GM23248 (cell line): Measurements from ENCODE around the gene NEK2. TPM values are rescaled to one million over a fixed set of nuclear protein-coding genes. Genes with fewer than 3 reads are reported as not detected.
A peak's percentile ranks its signal among the peaks of the same experiment; 100 is the strongest.

Experiments
- DNase-seq: peaks from one replicate; pipeline ENCODE4 v3.0.0-alpha.2; 2015
- H2AFZ ChIP-seq: fragments of 200-600 bp; sonication (generic); 2 replicates; pipeline ENCODE4 v1.6.1; 2016; ENCODE audit warnings: antibody characterized with exemption
- H3F3A ChIP-seq: fragments of 200-600 bp; sonication (generic); 2 replicates; pipeline ENCODE4 v1.6.1; 2016; ENCODE audit warnings: mild to moderate bottlenecking, antibody characterized with exemption, mixed run types; ENCODE audit not compliant: insufficient read depth
- H3K27ac ChIP-seq: fragments of 200-600 bp; sonication (generic); 2 replicates; pipeline ENCODE4 v1.5.1; 2016; ENCODE audit warnings: mild to moderate bottlenecking
- H3K27me3 ChIP-seq: fragments of 200-600 bp; sonication (generic); replicated peaks from 2 replicates; pipeline ENCODE4 v1.6.1; 2016; ENCODE audit warnings: mild to moderate bottlenecking; ENCODE audit not compliant: insufficient read depth
- H3K36me3 ChIP-seq: fragments of 200-600 bp; sonication (generic); 2 replicates; pipeline ENCODE4 v1.6.1; 2016; ENCODE audit warnings: low read depth, mild to moderate bottlenecking
- H3K4me1 ChIP-seq: fragments of 200-600 bp; sonication (generic); 2 replicates; pipeline ENCODE4 v1.6.1; 2016; ENCODE audit warnings: mild to moderate bottlenecking; ENCODE audit not compliant: insufficient read depth
- H3K4me2 ChIP-seq: fragments of 200-600 bp; sonication (generic); one replicate; pipeline ENCODE4 v1.6.1; 2016; ENCODE audit warnings: mild to moderate bottlenecking; ENCODE audit not compliant: unreplicated experiment
- H3K4me3 ChIP-seq: fragments of 200-600 bp; sonication (generic); 2 replicates; pipeline ENCODE4 v1.5.1; 2016; ENCODE audit warnings: mild to moderate bottlenecking
- H3K79me2 ChIP-seq: fragments of 200-600 bp; sonication (generic); 2 replicates; pipeline ENCODE4 v1.6.1; 2016; ENCODE audit warnings: mild to moderate bottlenecking; ENCODE audit not compliant: insufficient read depth
- H3K9ac ChIP-seq: fragments of 200-600 bp; sonication (generic); 2 replicates; pipeline ENCODE4 v1.6.1; 2016; ENCODE audit warnings: mild to moderate bottlenecking
- H3K9me2 ChIP-seq: fragments of 200-600 bp; sonication (generic); 2 replicates; pipeline ENCODE4 v1.6.1; 2016; ENCODE audit warnings: mixed run types, mild to moderate bottlenecking, moderate library complexity; ENCODE audit not compliant: insufficient read depth
- H3K9me3 ChIP-seq: fragments of 200-600 bp; sonication (generic); one replicate; pipeline ENCODE4 v1.6.1; 2017; ENCODE audit warnings: low read depth
- H4K20me1 ChIP-seq: fragments of 200-600 bp; sonication (generic); 2 replicates; pipeline ENCODE4 v1.6.0; 2016; ENCODE audit not compliant: insufficient read depth
- EZH2 ChIP-seq: fragments of 200-600 bp; sonication (generic); IDR thresholded peaks from 2 replicates; pipeline ENCODE4 v1.6.1; 2018; ENCODE audit warnings: antibody characterized with exemption, mild to moderate bottlenecking; ENCODE audit not compliant: insufficient read depth, poor library complexity, severe bottlenecking
- EZH2phosphoT487 ChIP-seq: fragments of 200-600 bp; sonication (generic); IDR thresholded peaks from 2 replicates; pipeline ENCODE4 v1.6.1; 2018; ENCODE audit warnings: antibody characterized with exemption, moderate library complexity, mild to moderate bottlenecking, low read depth; ENCODE audit not compliant: insufficient read depth
- WGBS, 2 experiments: methylation state at CpG; one replicate each; pipeline ENCODE4 v1.1.6; 2015 to 2017; ENCODE audit warnings: low lambda C conversion rate in 2 of 2, low coverage in 1 of 2; ENCODE audit errors: missing lambda C conversion rate in 2 of 2; 5-methylcytosine and 5-hydroxymethylcytosine counted together
- in situ Hi-C: fragments of 300-500 bp; cut with MboI; formaldehyde crosslinking; loops from 2 replicates; pipeline ENCODE4 v1.15.0; 2020
- polyA plus RNA-seq: library from polyadenylated mRNA; unstranded; fragments of >200 nt; fragmentation: Nextera tagmentation; extraction: Ambion mirVana; gene quantifications from 2 replicates; pipeline ENCODE4 v1.2.1, GENCODE V29; 2016
- total RNA-seq: library from RNA; depleted of rRNA; stranded (reverse); fragments of >200 nt; shearing (Covaris generic); gene quantifications from 2 replicates; pipeline ENCODE4 v1.2.3, GENCODE V29; 2014

The NEK2 gene
- total and polyA plus RNA-seq, 2 experiments from 2014 or later: 10.6 to 11.3 TPM

DNA sequence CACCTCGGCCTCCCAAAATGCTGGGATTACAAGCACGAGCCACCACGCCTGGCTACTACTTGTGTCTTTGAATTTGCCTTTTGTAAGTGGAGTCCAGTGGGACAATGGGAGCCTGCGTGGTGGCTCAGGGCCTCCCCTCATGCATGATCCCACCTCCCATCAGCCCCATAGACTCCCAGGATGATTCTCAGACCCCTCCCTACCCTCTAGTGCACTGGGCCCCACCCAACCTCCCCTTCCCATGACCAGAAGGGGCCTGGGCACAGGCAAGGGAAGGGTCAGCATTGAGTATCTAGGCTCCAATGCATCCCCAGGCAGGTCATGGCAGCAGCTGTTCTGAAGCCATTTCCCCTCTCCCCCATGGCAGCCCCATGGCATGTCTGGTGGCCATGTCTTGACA is 18.7 kb downstream of the NEK2 start:
- TF ChIP-seq EZH2phosphoT487: no peak
- TF ChIP-seq EZH2: no peak
- 82 to 92% methylated on average over 4 of the region's 4 CpGs for WGBS, 2 experiments
- Histone ChIP-seq H3K27me3 (no peaks in the 10 kb centered on the region), H3K4me3 (no peak overlapping the region), H3K9me2 (no peaks in the 10 kb centered on the region), H3K9ac (no peak overlapping the region), H3K4me1 (peaks cover 15% of the 10 kb centered on the region), H3K4me2 (no peak overlapping the region), H3K79me2 (no peaks in the 10 kb centered on the region), H3F3A (no peaks in the 10 kb centered on the region), H3K9me3 (no peaks in the 10 kb centered on the region), H3K27ac (no peak overlapping the region), H4K20me1 (no peaks in the 10 kb centered on the region), H3K36me3 (no peaks in the 10 kb centered on the region), H2AFZ (no peak overlapping the region)
- in situ Hi-C loops: loop anchor here (10.0 kb wide), 1 partner anchor 332 kb away; the partner anchor contains the start of gene TRAF5
- no peak for DNase-seq

DNA sequence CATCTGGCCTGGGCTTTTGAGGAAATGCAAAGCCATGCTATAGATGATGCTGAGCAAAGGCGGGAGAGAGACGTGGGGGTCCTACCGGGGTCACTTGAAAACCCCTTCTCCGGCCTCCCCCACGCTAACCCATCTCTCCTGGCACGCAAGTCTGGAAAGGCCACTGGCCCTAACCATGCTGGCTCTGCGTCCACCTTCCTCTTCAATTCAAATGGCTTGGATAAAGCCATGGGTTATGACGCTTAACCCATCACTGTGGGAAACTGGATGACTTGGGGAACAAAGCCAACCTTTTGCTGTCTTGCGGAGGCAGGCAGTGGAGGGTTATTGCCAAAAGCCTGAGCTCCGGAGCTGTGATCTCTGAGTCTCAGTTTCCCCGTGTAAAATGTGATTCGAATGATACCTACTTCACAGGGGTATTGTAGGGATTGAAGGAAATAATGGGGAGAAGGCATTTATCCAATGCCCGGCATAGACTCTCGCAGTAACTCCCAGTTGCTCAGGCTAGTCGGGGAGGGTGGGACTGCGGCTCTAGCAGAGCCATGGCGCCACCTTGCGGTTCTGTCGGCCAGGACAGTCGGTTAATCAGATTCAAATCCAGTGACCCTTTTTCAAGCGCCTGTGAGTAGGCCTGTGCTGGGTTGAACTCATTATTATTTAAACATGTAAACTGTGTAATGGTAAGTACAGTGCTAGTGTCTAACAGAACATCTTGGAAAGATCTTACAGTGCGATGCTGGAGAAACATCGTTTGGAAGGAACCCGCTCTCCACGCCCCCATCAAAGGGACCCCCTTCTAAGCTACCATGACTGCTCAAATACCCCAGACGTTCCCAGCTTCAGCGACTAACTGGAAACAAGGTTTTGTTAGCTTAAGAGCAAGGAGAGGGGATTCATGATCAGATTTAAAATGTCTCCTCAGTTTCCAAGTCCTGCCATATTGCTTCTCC is 20.3 kb downstream of the NEK2 start:
- no peak for TF ChIP-seq EZH2phosphoT487
- no peak for TF ChIP-seq EZH2
- DNase-seq: peak; percentile 93
- no peaks in the 10 kb centered on the region for H3K27me3 ChIP-seq
- H3K9me2 ChIP-seq: no peaks in the 10 kb centered on the region
- H3K9me3 ChIP-seq: no peaks in the 10 kb centered on the region
- H3K4me3 ChIP-seq: 0 out of 2 replicates have a peak overlapping the region, but pooled peaks have one; percentile 36
- H3F3A ChIP-seq: no peaks in the 10 kb centered on the region
- H2AFZ ChIP-seq: peak overlapping the region; percentile 60; the same call in 1 of the 2 replicates
- no peaks in the 10 kb centered on the region for H3K36me3 ChIP-seq
- in situ Hi-C loops: loop anchor here (10.0 kb wide), 1 partner anchor 330 kb away; the partner anchor contains the start of gene TRAF5
- H3K79me2 ChIP-seq: no peaks in the 10 kb centered on the region
- no peak overlapping the region for H3K27ac ChIP-seq
- no peaks in the 10 kb centered on the region for H4K20me1 ChIP-seq
- peak overlapping the region; percentile 77 for H3K4me2 ChIP-seq
- no peak overlapping the region for H3K9ac ChIP-seq
- H3K4me1 ChIP-seq: peaks cover 15% of the 10 kb centered on the region
- 39 to 40% methylated on average over 27 of the region's 27 CpGs for WGBS, 2 experiments

DNA sequence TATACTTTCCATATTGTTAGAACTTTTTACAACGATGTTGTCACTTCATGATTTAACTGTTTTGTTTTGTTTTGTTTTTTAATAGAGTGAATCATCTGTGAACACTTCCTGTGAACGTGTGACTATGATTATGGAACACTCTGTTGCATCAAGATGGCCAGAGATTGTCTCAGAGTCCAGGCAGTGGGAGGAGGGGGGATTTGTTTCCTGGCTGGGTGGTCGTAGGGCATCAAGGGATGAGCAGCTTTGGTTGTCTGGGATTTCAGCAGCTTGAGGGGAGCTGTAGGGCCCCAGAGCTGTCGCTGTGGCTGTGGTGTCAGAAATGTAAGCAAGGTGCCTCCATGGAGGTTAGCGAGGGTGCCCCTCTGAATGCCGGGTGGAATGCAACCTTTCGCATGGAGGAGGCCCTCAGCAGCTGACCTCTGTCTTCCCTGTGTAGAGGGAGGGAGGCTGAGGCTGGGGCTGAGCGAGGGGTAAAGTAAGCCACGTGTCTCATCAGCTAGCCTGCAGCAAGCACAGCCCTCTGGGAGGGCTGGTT is 21.4 kb downstream of the NEK2 start:
- 58 to 62% methylated on average over 8 to 9 of the region's 9 CpGs for WGBS, 2 experiments
- no peaks in the 10 kb centered on the region for H3K79me2 ChIP-seq
- H2AFZ ChIP-seq: peak overlapping the region; percentile 5; the same call in 1 of the 2 replicates
- DNase-seq: peak; percentile 76
- H3K4me1 ChIP-seq: peaks cover 15% of the 10 kb centered on the region
- no peaks in the 10 kb centered on the region for H3K36me3 ChIP-seq
- no peak for TF ChIP-seq EZH2phosphoT487
- TF ChIP-seq EZH2: no peak
- no peaks in the 10 kb centered on the region for H3K9me2 ChIP-seq
- H3K27me3 ChIP-seq: no peaks in the 10 kb centered on the region
- no peak overlapping the region for H3K27ac ChIP-seq
- H3K9ac ChIP-seq: no peak overlapping the region
- in situ Hi-C loops: loop anchor here (10.0 kb wide), 1 partner anchor 329 kb away; the partner anchor contains the start of gene TRAF5
- no peak overlapping the region for H3K4me3 ChIP-seq
- H3F3A ChIP-seq: no peaks in the 10 kb centered on the region
- no peaks in the 10 kb centered on the region for H3K9me3 ChIP-seq
- no peaks in the 10 kb centered on the region for H4K20me1 ChIP-seq
- H3K4me2 ChIP-seq: peak overlapping the region; percentile 34

DNA sequence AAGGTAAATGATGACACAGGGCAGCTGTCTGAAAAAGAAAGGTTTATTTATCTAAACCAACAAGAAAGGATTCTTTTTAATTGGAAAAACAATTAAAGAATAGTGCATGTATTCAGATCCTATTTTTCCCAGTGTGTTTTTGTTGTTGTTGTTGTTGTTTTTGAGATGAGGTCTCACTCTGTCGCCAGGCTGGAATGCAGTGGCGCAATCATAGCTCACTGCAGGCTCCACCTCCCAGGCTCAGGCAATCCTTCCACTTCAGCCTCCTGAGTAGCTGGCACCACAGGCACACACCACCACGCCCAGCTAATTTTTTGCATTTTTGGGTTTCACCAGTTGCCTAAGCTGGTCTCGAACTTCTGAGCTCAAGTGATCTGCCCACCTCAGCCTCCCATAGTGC is 22.1 kb downstream of the NEK2 start:
- no peak overlapping the region for H3K9ac ChIP-seq
- 80 to 87% methylated on average over 4 of the region's 4 CpGs for WGBS, 2 experiments
- in situ Hi-C loops: loop anchor here (10.0 kb wide), 1 partner anchor 328 kb away; the partner anchor contains the start of gene TRAF5

More for the DNA sequence above, 22.1 kb downstream of the NEK2 start:
- H3F3A ChIP-seq: no peaks in the 10 kb centered on the region
- no peak overlapping the region for H2AFZ ChIP-seq
- H3K4me3 ChIP-seq: no peak overlapping the region
- H4K20me1 ChIP-seq: no peaks in the 10 kb centered on the region
- no peaks in the 10 kb centered on the region for H3K27me3 ChIP-seq
- H3K9me2 ChIP-seq: no peaks in the 10 kb centered on the region
- H3K4me2 ChIP-seq: peak overlapping the region; percentile 55
- TF ChIP-seq EZH2 (no peak), EZH2phosphoT487 (no peak)
- H3K36me3 ChIP-seq: no peaks in the 10 kb centered on the region
- H3K27ac ChIP-seq: no peak overlapping the region
- no peak for DNase-seq
- H3K4me1 ChIP-seq: peaks cover 15% of the 10 kb centered on the region
- H3K9me3 ChIP-seq: no peaks in the 10 kb centered on the region
- no peaks in the 10 kb centered on the region for H3K79me2 ChIP-seq
